Activated CD8-positive, alpha-beta memory T cell treated with anti-CD3 and anti-CD28 coated beads for 4 hours (primary cell): ENCODE data around the gene RNFT2.

Experiments
- DNase-seq, 2 donors: peaks; one replicate each; pipeline ENCODE4 v3.0.0-alpha.2; 2020; ENCODE audit warnings: low read depth in 2 of 2

Gene RNFT2

DNA sequence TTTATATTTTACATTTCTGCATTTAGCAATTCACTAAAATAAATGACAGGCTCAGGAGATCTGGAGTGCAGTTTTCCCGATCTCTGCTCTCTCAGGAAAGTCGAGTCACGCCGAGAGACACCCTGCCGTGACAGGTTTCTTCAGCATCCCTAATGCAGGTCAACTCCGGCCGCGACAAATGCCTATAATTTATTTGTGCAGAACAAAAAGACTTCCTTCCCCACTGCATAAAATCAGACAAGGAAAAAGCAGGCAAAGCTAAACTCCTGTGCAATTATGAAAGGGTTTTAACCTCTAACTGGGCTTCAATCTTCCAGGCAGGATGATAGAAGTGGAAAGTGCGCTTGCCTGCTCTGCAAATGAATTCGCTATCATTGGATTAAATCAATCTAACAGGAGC is 28.3 kb upstream of the RNFT2 start:
- no peak for DNase-seq

DNA sequence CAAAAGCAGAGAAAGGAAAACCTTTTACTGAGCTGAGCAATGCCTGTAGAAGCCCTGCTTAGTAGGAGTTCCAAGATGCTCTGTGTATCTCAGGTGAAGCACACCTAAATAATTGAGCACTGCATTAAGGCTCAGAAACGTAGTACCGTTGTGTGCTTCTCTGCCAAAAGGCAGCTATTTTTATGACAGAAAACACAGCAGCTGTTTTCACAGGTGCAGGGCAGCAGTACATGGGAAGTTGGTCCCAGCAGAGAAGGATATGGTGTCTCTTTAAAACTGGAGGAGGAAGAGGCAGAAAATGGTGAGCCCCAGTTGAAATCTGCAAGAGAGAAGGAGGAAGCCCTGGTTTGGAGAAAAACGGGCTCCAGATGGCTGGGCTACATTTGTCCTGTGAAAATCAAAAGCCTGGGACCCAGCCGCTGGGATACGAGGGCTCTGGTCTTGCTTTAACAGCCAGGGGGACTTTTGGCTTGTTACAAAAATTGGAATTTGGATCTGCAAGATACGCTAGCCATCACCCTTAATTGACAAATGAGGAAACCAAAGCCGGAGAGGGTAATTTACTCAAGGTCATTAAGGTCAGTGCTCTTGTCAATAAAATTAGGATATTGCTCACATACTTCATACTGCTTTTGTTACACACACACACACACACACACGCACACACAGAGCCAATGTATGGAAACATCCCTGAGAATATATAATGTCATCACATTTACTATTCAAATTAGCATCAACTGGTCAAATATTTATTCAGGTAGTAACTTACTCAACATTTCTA is 27.6 kb upstream of the RNFT2 start:
- no peak for DNase-seq

DNA sequence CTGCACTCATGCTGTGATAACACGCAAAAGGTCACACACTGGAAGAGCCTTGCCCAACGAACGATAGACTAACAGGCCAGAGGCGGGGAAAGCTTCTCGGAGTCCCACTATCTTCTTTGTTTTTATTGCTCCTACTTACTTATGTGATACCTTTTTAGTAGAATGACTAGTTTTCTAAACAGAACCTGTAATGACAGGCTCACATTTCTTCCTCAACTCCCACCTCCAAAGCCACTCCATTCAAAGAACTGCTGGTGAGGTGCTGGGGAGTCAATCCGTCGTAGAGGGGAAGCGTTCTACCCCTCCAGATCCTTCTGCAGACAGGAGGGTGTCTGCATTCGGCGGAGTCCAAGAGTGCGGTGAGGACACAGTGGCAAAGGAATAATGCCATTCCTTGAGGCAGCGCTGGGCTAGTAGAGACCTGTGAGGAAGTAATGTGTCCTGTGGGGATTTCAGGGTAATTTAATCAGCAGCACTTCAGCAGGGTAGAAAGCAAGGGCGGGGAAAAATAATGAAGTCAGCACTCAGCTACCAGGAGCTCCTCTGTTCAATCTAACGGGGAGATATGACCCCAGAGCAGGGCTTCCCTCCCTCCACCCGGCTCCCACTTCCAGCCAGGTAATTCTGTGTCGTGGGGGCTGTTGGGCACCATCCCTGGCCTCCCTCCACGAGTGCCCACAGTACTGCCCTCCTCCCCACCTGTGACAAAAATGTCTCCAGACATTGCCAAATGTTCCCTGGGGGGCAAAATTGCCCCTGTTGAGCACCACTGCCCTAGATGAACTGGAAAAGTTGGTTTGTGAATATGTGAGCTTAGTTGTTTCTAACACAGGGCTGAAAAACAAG is 25.4 kb upstream of the RNFT2 start:
- DNase-seq, result no peak

GRCh38 chr12:116713527-116713926 is 24.6 kb upstream of the RNFT2 start:
- no peak for DNase-seq

DNA sequence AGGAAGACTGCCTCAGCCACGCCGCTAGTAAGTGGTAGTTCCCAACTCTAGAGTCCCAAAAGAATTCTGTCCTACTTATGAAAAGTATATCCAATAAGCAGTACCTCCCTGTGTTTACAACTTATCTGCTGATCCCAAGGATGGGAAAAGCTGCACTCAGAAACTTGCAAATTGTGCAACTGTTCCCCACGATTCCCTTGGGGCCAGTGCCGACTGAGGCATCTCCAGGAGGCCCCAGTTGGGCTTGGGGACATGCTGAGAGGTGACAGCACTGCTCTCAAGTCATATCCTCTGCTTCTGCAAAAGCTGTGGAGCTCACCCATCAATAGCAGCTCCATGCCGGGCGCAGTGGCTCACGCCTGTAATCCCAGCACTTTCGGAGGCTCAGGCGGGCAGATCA is 23.9 kb upstream of the RNFT2 start:
- DNase-seq, result no peak

DNA sequence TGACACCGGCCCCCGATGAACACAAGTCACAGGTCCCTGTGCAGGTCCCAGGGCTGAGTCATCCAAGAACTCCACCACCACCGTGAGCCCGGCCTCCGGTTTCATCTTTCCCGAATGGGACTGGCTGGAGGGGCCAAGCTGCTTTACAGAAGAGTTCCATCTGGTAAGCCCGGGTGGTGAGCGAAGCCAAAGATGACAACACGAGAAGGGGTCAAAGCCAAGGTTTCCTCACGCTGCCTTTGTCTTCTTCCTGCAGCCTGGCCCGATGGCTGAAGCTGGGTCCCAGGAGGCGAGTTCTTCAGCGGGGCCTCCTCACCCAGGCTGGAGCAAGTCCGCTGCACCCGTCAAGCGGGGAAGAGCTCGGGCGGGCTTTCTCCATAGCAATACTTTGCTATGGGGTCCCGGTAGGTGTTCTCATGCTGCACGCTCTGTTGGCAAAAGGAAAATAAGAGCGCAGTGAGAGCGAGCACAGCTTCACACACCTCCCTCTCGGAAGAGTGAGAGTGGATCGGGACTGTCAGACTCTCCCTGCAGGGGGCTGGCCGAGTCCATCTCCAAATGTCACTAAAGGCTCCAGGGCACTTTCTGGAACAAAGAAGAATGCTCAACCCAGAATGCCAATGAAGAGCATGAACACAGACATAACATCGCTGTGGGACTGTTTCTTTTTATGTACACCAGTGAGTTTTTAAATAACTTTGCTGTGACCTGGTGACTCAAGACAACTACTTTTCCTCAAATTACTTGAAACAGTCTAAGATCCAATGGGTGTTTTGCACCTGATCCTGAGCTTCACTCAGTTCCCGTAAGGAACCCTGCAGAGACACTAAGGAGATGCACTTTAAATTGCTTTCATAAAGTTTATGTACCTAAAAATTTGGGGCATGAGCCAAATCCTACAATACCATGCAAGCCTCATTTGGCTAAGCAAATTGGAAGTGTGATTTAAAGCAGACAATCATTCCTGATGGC is 20.4 kb upstream of the RNFT2 start:
- DNase-seq, result no peak

DNA sequence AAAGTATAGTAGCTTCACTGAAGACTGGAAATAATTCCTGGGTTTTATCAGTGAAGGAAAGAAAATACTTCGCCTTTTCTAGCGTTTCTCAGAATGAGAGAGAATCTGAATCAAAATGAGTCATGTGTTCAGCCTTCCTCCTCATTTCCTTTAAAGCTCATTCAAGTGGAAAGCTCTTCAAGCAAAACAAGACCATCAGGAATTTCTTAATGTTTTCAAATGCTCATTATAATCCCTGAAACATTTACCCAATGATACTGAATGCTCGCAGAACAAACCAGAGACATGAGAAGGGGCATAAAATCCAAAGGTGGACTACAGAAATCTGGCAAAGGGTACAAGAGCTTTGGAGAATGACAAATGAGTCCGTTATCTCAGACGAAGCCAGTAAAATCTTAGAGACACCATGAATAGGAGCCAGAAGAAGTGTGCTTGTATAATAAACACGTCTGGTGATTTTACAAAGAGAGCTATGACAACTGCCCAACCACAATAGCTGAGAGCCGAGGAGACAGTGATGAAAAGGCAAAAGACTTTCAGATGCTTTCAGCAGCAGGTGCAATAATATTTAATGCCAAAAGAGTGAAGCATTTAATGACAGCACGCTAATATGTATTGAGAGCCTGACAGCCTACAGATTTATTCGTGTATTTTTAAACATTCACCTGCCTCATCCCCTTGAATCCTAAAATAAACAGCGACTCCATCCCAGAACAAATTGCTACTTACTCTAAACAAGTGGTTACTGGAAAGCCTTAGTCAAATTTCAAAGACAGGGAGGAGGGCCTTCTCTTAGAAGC is 19.3 kb upstream of the RNFT2 start:
- DNase-seq, result no peak

- DNase-seq, result no peak
Measured at GRCh38 chr12:116719731-116720528, 18.2 kb upstream of the RNFT2 start.

- DNase-seq, result no peak
Measured at GRCh38 chr12:116722245-116722644, 15.9 kb upstream of the RNFT2 start.

DNA sequence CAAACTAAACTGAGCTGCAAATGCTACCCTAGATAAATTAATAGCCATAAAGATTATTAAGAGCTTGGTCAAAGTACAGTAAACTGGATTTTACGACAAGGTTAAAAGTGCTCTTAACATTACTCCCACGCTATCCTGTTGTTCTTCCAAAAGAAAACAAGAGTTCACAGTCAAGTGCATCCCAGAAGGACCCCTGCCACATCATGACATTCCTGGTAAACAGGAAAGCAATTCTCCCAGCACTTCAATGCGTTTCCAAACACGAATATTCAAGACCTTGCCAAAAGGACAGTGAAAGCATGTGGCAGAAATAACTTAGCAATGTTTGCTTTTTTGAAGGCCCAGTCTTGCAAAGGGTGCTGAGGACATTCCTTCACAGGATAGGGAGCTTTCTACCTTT is 11.4 kb upstream of the RNFT2 start:
- DNase-seq, result no peak

GRCh38 chr12:116727261-116727660 is 10.9 kb upstream of the RNFT2 start:
- DNase-seq, result no peak

DNA sequence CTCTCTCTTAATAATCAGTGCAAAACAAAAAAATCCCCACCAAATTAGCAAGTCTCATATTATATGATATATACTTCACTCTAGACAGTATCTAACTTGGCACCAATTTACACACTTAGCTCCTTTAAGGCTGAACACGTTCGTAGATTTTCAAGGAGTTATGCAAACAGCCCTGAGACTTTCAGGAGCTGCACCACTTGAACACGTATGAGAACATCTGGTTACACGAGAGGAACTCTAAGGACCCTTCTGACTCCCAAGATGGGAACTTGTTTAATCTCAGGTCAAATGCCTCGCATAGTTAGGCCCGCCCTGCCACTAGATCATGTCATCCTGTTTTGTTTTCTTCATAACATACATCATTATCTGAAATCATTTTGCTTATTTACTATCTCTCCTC is 10.2 kb upstream of the RNFT2 start:
- no peak for DNase-seq

- DNase-seq, result no peak
Measured at GRCh38 chr12:116731801-116732200, 6.3 kb upstream of the RNFT2 start.

DNA sequence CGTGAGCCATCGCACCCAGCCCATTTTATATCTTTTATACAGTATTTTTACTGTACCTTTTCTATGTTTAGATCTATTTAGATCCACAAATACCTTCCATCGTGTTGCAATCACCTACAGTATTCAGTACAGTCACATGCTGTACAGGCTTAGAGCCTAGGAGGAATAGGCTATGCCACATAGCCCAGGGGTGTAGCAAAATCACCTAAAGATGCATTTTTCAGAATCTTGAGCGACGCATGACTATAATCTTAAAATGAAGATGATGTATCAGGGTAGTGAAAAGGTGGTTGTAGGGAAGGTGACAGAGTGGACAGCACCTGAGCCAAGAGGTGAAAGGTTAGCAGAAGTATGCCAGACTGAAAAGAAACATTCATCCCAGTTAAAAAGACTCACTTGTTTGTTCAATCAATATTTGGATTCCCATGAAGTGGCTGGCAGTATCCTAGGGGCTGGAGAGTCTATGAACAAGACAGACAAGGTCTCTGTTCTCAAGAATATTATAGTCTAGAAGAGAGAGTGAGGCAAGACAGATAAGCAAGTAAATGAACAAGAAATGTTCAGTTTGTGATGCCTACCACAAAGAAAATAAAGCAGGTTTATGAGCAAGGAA is 3.9 kb upstream of the RNFT2 start:
- DNase-seq, result no peak

- no peak for DNase-seq
Measured at GRCh38 chr12:116735084-116735483, 3.0 kb upstream of the RNFT2 start.

GRCh38 chr12:116735951-116736599 is 2.0 kb upstream of the RNFT2 start:
- DNase-seq, result no peak

DNA sequence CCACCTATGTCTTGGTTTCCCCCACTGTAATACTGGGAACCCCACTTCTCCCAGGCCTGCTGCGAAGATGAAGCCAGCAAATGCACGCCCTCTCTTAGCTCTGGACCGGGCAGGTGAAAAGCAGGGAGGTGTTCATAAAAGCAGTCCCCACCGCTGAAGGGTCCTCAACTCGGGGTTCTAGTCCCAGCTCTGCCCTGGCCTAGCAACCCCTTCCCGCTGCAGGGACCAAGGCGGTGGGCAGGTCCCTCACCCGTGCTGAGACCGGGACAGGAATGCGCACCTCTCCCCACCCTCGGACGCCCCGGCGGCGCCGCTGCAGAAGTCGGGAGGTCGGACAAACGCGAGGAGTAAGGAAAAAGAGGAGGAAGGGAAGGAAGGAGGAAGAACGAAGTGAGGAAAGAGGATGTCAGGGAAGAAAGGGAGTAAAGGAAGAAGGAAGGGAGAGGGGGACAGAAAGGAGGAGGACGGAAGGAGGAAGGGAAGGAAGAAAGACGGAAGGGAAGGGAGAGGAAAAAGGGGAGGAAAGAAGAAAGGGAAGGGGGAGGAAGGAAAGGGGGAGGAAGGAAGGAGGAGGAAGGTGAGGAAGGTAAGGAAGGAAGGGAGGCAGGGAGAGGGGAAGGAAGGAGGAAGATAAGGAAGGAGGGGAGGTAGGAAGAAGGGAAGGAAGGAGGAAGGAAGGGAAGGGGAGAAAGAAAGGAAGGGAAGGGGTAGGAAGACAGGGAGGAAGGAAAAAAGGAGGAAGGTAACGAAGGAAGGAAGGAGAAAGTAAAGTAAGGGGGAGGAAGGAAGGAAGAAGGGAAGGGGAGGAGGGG is 947 bp upstream of the RNFT2 start:
- DNase-seq, result no peak

DNA sequence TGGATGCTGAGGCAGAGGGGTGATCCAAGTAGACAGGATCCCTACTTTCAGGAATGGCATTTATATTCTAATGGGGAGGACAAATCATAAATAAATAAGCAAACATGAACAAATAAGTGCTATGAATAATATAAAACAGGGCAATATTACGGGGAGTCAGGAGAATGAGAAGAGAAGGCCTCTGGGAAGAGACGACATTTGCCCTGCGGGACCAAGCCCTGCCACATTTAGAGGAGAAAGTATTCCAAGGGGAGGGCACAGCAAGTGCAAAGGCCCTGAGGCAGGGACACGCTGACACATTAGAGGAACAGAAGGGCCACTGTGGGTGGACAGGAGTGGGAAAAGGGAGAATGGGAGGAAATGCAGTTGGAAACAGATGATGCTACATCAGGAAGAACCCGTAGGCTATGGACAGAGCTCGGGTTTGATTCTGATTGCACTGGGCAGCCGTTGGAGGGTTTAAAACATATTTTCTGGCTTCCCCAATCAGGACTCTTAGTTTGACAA is 1.3 kb downstream of the RNFT2 start:
- no peak for DNase-seq
